ENCODE data around the gene PNN. TPM values are rescaled to one million over a fixed set of nuclear protein-coding genes. Genes with fewer than 3 reads are reported as not detected.

Gene PNN
- total and polyA plus RNA-seq, 2 experiments from 2014 or later = 15.3 to 39.7 TPM

GRCh38 chr14:39211109-39211741 lies 36.2 kb downstream of the PNN start:
- Histone ChIP-seq H3F3A (ENCODE audit: insufficient read depth) (no peaks in the 10 kb centered on the region), H3K4me1 (ENCODE audit: insufficient read depth) (no peaks in the 10 kb centered on the region), H3K9ac (no peak overlapping the region), H4K20me1 (ENCODE audit: insufficient read depth) (no peaks in the 10 kb centered on the region), H3K79me2 (ENCODE audit: insufficient read depth) (no peaks in the 10 kb centered on the region), H3K4me2 (ENCODE audit: unreplicated experiment) (no peak overlapping the region), H3K27ac (no peak overlapping the region), H3K4me3 (no peak overlapping the region), H2AFZ (no peak overlapping the region), H3K9me3 (ENCODE audit: low read depth) (no peaks in the 10 kb centered on the region), H3K36me3 (ENCODE audit: low read depth) (no peaks in the 10 kb centered on the region), H3K27me3 (replicated peaks; ENCODE audit: insufficient read depth) (no peaks in the 10 kb centered on the region), H3K9me2 (ENCODE audit: insufficient read depth) (no peaks in the 10 kb centered on the region)
- TF ChIP-seq EZH2phosphoT487 (IDR thresholded peaks at IDR 0.05; ENCODE audit: insufficient read depth, low read depth) (no peak), EZH2 (IDR thresholded peaks at IDR 0.05; ENCODE audit: insufficient read depth, poor library complexity, severe bottlenecking) (no peak)
- in situ Hi-C loops (cut with MboI) = no loop called here
- DNase-seq = no peak
- 82 to 84% methylated on average over 14 to 15 of the region's 15 CpGs for WGBS, 2 experiments (ENCODE audit: low coverage in 1 of 2, low lambda C conversion rate in 2 of 2, missing lambda C conversion rate in 2 of 2)

GRCh38 chr14:39212034-39212433 lies 37.0 kb downstream of the PNN start:
- no peaks in the 10 kb centered on the region for H3K4me1 ChIP-seq (ENCODE audit: insufficient read depth)
- no peak overlapping the region for H3K4me3 ChIP-seq
- no peaks in the 10 kb centered on the region for H3F3A ChIP-seq (ENCODE audit: insufficient read depth)
- DNase-seq = no peak
- no peaks in the 10 kb centered on the region for H4K20me1 ChIP-seq (ENCODE audit: insufficient read depth)
- TF ChIP-seq EZH2 (IDR thresholded peaks at IDR 0.05; ENCODE audit: insufficient read depth, poor library complexity, severe bottlenecking) = no peak
- no peak for TF ChIP-seq EZH2phosphoT487 (IDR thresholded peaks at IDR 0.05; ENCODE audit: insufficient read depth, low read depth)
- no peak overlapping the region for H2AFZ ChIP-seq
- H3K9ac ChIP-seq = no peak overlapping the region
- H3K9me3 ChIP-seq (ENCODE audit: low read depth) = no peaks in the 10 kb centered on the region
- no peak overlapping the region for H3K27ac ChIP-seq
- H3K79me2 ChIP-seq (ENCODE audit: insufficient read depth) = no peaks in the 10 kb centered on the region
- H3K4me2 ChIP-seq (ENCODE audit: unreplicated experiment) = no peak overlapping the region
- in situ Hi-C loops (cut with MboI) = no loop called here
- no peaks in the 10 kb centered on the region for H3K9me2 ChIP-seq (ENCODE audit: insufficient read depth)
- WGBS, 2 experiments (ENCODE audit: low coverage in 1 of 2, low lambda C conversion rate in 2 of 2, missing lambda C conversion rate in 2 of 2) = 73 to 75% methylated on average over 3 of the region's 3 CpGs
- no peaks in the 10 kb centered on the region for H3K27me3 ChIP-seq (replicated peaks; ENCODE audit: insufficient read depth)
- no peaks in the 10 kb centered on the region for H3K36me3 ChIP-seq (ENCODE audit: low read depth)

DNA sequence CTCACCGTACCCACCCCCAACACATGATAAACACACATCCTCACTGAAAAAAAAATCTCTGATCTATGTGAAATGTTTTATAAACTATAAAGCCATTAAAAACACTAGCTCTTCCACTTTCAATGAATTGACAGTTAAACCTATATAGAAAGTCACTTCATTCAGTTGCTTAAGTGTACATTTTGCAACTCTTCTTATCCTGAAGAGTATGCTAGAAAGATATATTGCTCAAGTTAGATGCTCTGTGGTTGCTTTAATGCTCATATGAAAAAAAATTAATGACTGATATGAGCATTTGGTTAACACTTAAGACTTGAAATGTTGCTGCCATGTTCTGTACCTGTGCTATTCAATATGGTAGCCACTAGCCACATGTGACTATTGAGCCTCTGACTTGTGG lies 37.6 kb downstream of the PNN start:
- in situ Hi-C loops (cut with MboI) = no loop called here
- no peak overlapping the region for H3K9ac ChIP-seq
- no peak overlapping the region for H2AFZ ChIP-seq

GRCh38 chr14:39217214-39217879 lies 42.3 kb downstream of the PNN start:
- TF ChIP-seq EZH2 (IDR thresholded peaks at IDR 0.05; ENCODE audit: insufficient read depth, poor library complexity, severe bottlenecking) = no peak
- TF ChIP-seq EZH2phosphoT487 (IDR thresholded peaks at IDR 0.05; ENCODE audit: insufficient read depth, low read depth) = no peak
- Histone ChIP-seq H3K36me3 (ENCODE audit: low read depth) (no peaks in the 10 kb centered on the region), H3F3A (ENCODE audit: insufficient read depth) (peaks cover 11% of the 10 kb centered on the region; the same call in 1 of the 2 replicates), H3K4me1 (ENCODE audit: insufficient read depth) (peaks cover 14% of the 10 kb centered on the region), H3K79me2 (ENCODE audit: insufficient read depth) (no peaks in the 10 kb centered on the region), H3K9me3 (ENCODE audit: low read depth) (no peaks in the 10 kb centered on the region), H4K20me1 (ENCODE audit: insufficient read depth) (no peaks in the 10 kb centered on the region), H3K9me2 (ENCODE audit: insufficient read depth) (no peaks in the 10 kb centered on the region), H3K4me3 (no peak overlapping the region), H3K4me2 (ENCODE audit: unreplicated experiment) (no peak overlapping the region), H3K27ac (no peak overlapping the region), H2AFZ (no peak overlapping the region), H3K27me3 (replicated peaks; ENCODE audit: insufficient read depth) (no peaks in the 10 kb centered on the region), H3K9ac (no peak overlapping the region)
- in situ Hi-C loops (cut with MboI) = no loop called here
- DNase-seq = peak; percentile 22
- 56 to 59% methylated on average over 8 of the region's 8 CpGs for WGBS, 2 experiments (ENCODE audit: low coverage in 1 of 2, low lambda C conversion rate in 2 of 2, missing lambda C conversion rate in 2 of 2)

More for the DNA sequence above, 37.6 kb downstream of the PNN start:
- Histone ChIP-seq H3K79me2 (ENCODE audit: insufficient read depth) (no peaks in the 10 kb centered on the region), H3K36me3 (ENCODE audit: low read depth) (no peaks in the 10 kb centered on the region), H3K4me1 (ENCODE audit: insufficient read depth) (no peaks in the 10 kb centered on the region), H3K9me3 (ENCODE audit: low read depth) (no peaks in the 10 kb centered on the region), H4K20me1 (ENCODE audit: insufficient read depth) (no peaks in the 10 kb centered on the region), H3F3A (ENCODE audit: insufficient read depth) (no peaks in the 10 kb centered on the region), H3K4me3 (no peak overlapping the region), H3K4me2 (ENCODE audit: unreplicated experiment) (no peak overlapping the region), H3K27ac (no peak overlapping the region), H3K27me3 (replicated peaks; ENCODE audit: insufficient read depth) (no peaks in the 10 kb centered on the region), H3K9me2 (ENCODE audit: insufficient read depth) (no peaks in the 10 kb centered on the region)
- no peak for DNase-seq
- WGBS, 2 experiments (ENCODE audit: low coverage in 1 of 2, low lambda C conversion rate in 2 of 2, missing lambda C conversion rate in 2 of 2) = 50 to 79% methylated on average over 1 of the region's 1 CpG
- TF ChIP-seq EZH2phosphoT487 (IDR thresholded peaks at IDR 0.05; ENCODE audit: insufficient read depth, low read depth) (no peak), EZH2 (IDR thresholded peaks at IDR 0.05; ENCODE audit: insufficient read depth, poor library complexity, severe bottlenecking) (no peak)

All from GM23248 (cell line).